Smooth muscle cell (in vitro differentiated cells): Measurements from ENCODE around the gene LLPH. TPM values are rescaled to one million over a fixed set of nuclear protein-coding genes. Genes with fewer than 3 reads are reported as not detected.

Experiments used
- DNase-seq: peaks from one replicate; lab custom pipeline; 2025; ENCODE audit not compliant: unreplicated experiment; lab: John Stamatoyannopoulos, UW
- H2AFZ ChIP-seq: fragments of 200-600 bp; sonication (generic); 2 replicates; pipeline ENCODE4 v1.6.0; 2016; ENCODE audit warnings: antibody characterized with exemption, low read depth, mild to moderate bottlenecking
- H3F3A ChIP-seq: fragments of 200-600 bp; sonication (generic); 2 replicates; pipeline ENCODE4 v1.6.0; 2017; ENCODE audit warnings: antibody characterized with exemption, low read depth
- H3K27ac ChIP-seq: fragments of 200-600 bp; sonication (generic); 2 replicates; pipeline ENCODE4 v1.5.1; 2016; ENCODE audit warnings: low read depth, mild to moderate bottlenecking
- H3K27me3 ChIP-seq: fragments of 200-600 bp; sonication (generic); 2 replicates; pipeline ENCODE4 v1.6.1; 2016; ENCODE audit warnings: low read depth, mild to moderate bottlenecking
- H3K36me3 ChIP-seq: fragments of 200-600 bp; sonication (generic); 2 replicates; pipeline ENCODE4 v1.5.1; 2016; ENCODE audit warnings: low read depth
- H3K4me1 ChIP-seq: fragments of 200-600 bp; sonication (generic); 2 replicates; pipeline ENCODE4 v1.5.1; 2016; ENCODE audit warnings: low read depth
- H3K4me2 ChIP-seq: fragments of 200-600 bp; sonication (generic); 2 replicates; pipeline ENCODE4 v1.6.0; 2016; ENCODE audit warnings: mild to moderate bottlenecking
- H3K4me3 ChIP-seq: fragments of 200-600 bp; sonication (generic); 2 replicates; pipeline ENCODE4 v1.5.1; 2016; ENCODE audit warnings: mild to moderate bottlenecking
- H3K79me2 ChIP-seq: fragments of 200-600 bp; sonication (generic); 2 replicates; pipeline ENCODE4 v1.6.0; 2016; ENCODE audit warnings: low read depth, mild to moderate bottlenecking
- H3K9ac ChIP-seq: fragments of 200-600 bp; sonication (generic); 2 replicates; pipeline ENCODE4 v1.6.0; 2016; ENCODE audit warnings: low read depth
- H3K9me3 ChIP-seq: fragments of 200-600 bp; sonication (generic); replicated peaks from 2 replicates; pipeline ENCODE4 v1.5.1; 2016; ENCODE audit warnings: low read depth
- H4K20me1 ChIP-seq: fragments of 200-600 bp; sonication (generic); 2 replicates; pipeline ENCODE4 v1.6.0; 2016; ENCODE audit warnings: low read depth
- CTCF ChIP-seq: fragments of 200-600 bp; sonication (generic); IDR thresholded peaks from 2 replicates; pipeline ENCODE4 v1.5.1; 2017; ENCODE audit warnings: borderline replicate concordance, mild to moderate bottlenecking, antibody characterized with exemption; ENCODE audit not compliant: insufficient read depth, poor library complexity, severe bottlenecking
- WGBS: methylation state at CpG from one replicate; pipeline ENCODE4 v1.1.7; 2016; ENCODE audit warnings: low lambda C conversion rate; 5-methylcytosine and 5-hydroxymethylcytosine counted together
- polyA plus RNA-seq: library from polyadenylated mRNA; unstranded; fragments of >200 nt; fragmentation: Nextera tagmentation; extraction: Ambion mirVana; gene quantifications from 2 replicates; pipeline ENCODE4 v1.2.1, GENCODE V29; 2016
- total RNA-seq: library from RNA; depleted of rRNA; stranded (reverse); fragments of >200 nt; gene quantifications from 2 replicates; pipeline ENCODE4 v1.2.3, GENCODE V29; 2014

The LLPH gene
- total and polyA plus RNA-seq, 2 experiments from 2014 or later, result 9.2 to 33.1 TPM

GRCh38 chr12:66066929-66067523, 63.5 kb downstream of the LLPH start:
- WGBS, result 89% methylated on average over 3 of the region's 3 CpGs
- no peak overlapping the region for H2AFZ ChIP-seq

More at GRCh38 chr12:66066929-66067523, 63.5 kb downstream of the LLPH start:
- no peak for TF ChIP-seq CTCF
- H3K27me3 ChIP-seq, result no peaks in the 10 kb centered on the region
- no peak overlapping the region for H3K27ac ChIP-seq
- no peak overlapping the region for H3K9ac ChIP-seq
- DNase-seq, result no peak
- H3K9me3 ChIP-seq, result no peaks in the 10 kb centered on the region
- peaks cover 14% of the 10 kb centered on the region for H3F3A ChIP-seq
- H3K4me3 ChIP-seq, result no peak overlapping the region
- peaks cover 14% of the 10 kb centered on the region for H3K4me1 ChIP-seq
- peak overlapping the region; percentile 52 for H3K4me2 ChIP-seq
- H4K20me1 ChIP-seq, result no peaks in the 10 kb centered on the region
- no peaks in the 10 kb centered on the region for H3K36me3 ChIP-seq
- no peaks in the 10 kb centered on the region for H3K79me2 ChIP-seq

Other genes with a start within 250 kb of the LLPH start
- gene TMBIM4, start 39.2 kb upstream of the LLPH start, total RNA-seq, result 103 and 153 TPM in 2 replicates
- 93.3 and 97.9 TPM in 2 replicates for gene TMBIM4, start 39.2 kb upstream of the LLPH start, polyA plus RNA-seq
- gene IRAK3, start 58.5 kb upstream of the LLPH start, total RNA-seq, result 5.3 and 6.8 TPM in 2 replicates
- 2.4 and 2.5 TPM in 2 replicates for gene IRAK3, start 58.5 kb upstream of the LLPH start, polyA plus RNA-seq
- gene HELB, start 171.7 kb upstream of the LLPH start, total RNA-seq, result 4.8 and 5.7 TPM in 2 replicates
- gene HELB, start 171.7 kb upstream of the LLPH start, polyA plus RNA-seq, result 1.2 and 1.9 TPM in 2 replicates